CD8-positive, alpha-beta memory T cell (primary cell): Measurements from ENCODE around the gene USP54. TPM values are rescaled to one million over a fixed set of nuclear protein-coding genes. Genes with fewer than 3 reads are reported as not detected.

Source experiments
- CTCF ChIA-PET: fragments of 350-600 bp; sonication (Branson Sonifier 250); formaldehyde crosslinking; loops from one replicate; lab custom pipeline; 2021; ENCODE audit warnings: antibody characterized with exemption; lab: Charles Lee
- POLR2A ChIA-PET: fragments of 350-600 bp; sonication (Branson Sonifier 250); formaldehyde crosslinking; loops from one replicate; lab custom pipeline; 2021; ENCODE audit warnings: antibody characterized with exemption; lab: Charles Lee
- DNase-seq, 5 donors: peaks; one replicate each; pipeline versions ENCODE4 v3.0.0 to v3.0.0-alpha.2; 2020 to 2022; ENCODE audit warnings: mixed read lengths in 1 of 5
- H3K27ac ChIP-seq: one replicate; pipeline ENCODE4 v1.7.0; 2013; ENCODE audit warnings: low read depth, mild to moderate bottlenecking, low read length, moderate library complexity
- H3K27me3 ChIP-seq: 2 replicates; pipeline ENCODE4 v1.7.0; 2013; ENCODE audit warnings: low read length, mild to moderate bottlenecking; ENCODE audit not compliant: insufficient read depth, poor library complexity, severe bottlenecking
- H3K36me3 ChIP-seq: 2 replicates; pipeline ENCODE4 v1.7.0; 2013; ENCODE audit warnings: mild to moderate bottlenecking, low read length, moderate library complexity; ENCODE audit not compliant: insufficient read depth
- H3K4me1 ChIP-seq: 2 replicates; pipeline ENCODE4 v1.7.0; 2013; ENCODE audit warnings: mild to moderate bottlenecking, low read length, moderate library complexity; ENCODE audit not compliant: insufficient read depth
- H3K4me3 ChIP-seq: 2 replicates; pipeline ENCODE4 v1.7.0; 2013; ENCODE audit warnings: mild to moderate bottlenecking, low read length
- H3K9me3 ChIP-seq: 2 replicates; pipeline ENCODE4 v1.7.0; 2013; ENCODE audit warnings: mild to moderate bottlenecking, low read length
- H3K27ac Mint-ChIP-seq, 8 donors: one replicate each; pipeline ENCODE4 v1.8.0; 2020 to 2021; ENCODE audit warnings: mixed read lengths in 8 of 8, mild to moderate bottlenecking in 6 of 8, inconsistent platforms in 3 of 8, moderate library complexity in 3 of 8
- H3K27me3 Mint-ChIP-seq, 2 donors: one replicate each; pipeline ENCODE4 v1.8.0; 2020 to 2021; ENCODE audit warnings: mixed read lengths in 2 of 2, mild to moderate bottlenecking in 1 of 2, moderate library complexity in 1 of 2
- H3K36me3 Mint-ChIP-seq, 3 donors: one replicate each; pipeline ENCODE4 v1.8.0; 2020 to 2021; ENCODE audit warnings: mixed read lengths in 3 of 3, inconsistent platforms in 1 of 3, mild to moderate bottlenecking in 1 of 3
- H3K4me1 Mint-ChIP-seq, 3 donors: one replicate each; pipeline ENCODE4 v1.8.0; 2020 to 2021; ENCODE audit warnings: mixed read lengths in 3 of 3, inconsistent platforms in 1 of 3, mild to moderate bottlenecking in 1 of 3
- H3K4me3 Mint-ChIP-seq, 7 donors: one replicate each; pipeline ENCODE4 v1.8.0; 2020 to 2021; ENCODE audit warnings: mixed read lengths in 7 of 7, mild to moderate bottlenecking in 6 of 7, moderate library complexity in 4 of 7, inconsistent platforms in 2 of 7
- H3K9me3 Mint-ChIP-seq, 5 donors: one replicate each; pipeline ENCODE4 v1.8.0; 2020 to 2022; ENCODE audit warnings: mixed read lengths in 5 of 5, mild to moderate bottlenecking in 3 of 5, moderate library complexity in 2 of 5, inconsistent platforms in 1 of 5
- polyA plus RNA-seq: library from polyadenylated mRNA; unstranded; fragments of 300-500 nt; fragmentation: Illumina TruSeq; gene quantifications from one replicate; pipeline ENCODE4 v1.2.3, GENCODE V29; 2021
- total RNA-seq, 2 experiments: library from RNA; stranded (reverse); gene quantifications; one replicate each; pipeline ENCODE4 v1.2.3, GENCODE V29; 2021

USP54 gene
- total and polyA plus RNA-seq, 3 experiments from 2014 or later, result 1.5 to 11.9 (median 10.5) TPM

DNA sequence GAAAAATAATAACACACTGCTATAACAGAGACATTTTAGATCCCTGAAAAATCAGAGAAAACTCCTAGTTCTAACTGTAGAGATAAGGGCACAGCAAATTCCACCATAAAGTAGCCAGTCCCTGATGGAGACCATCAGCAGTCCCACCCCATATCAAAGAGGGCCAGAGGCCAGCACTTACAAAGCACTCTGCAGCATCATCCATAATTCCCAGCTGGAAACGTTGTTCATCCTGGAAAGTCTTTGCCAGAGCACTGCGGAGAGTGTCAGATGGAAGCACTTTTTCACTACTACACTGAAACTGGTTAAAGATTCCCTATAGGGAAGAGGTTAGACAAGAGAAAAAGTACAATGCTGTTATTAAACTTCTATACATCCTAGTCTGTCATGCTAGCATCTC is 45.8 kb downstream of the USP54 start:
- POLR2A ChIA-PET, result no interaction called here
- no peaks in the 10 kb centered on the region for H3K9me3 Mint-ChIP-seq
- no peak overlapping the region for H3K27ac ChIP-seq
- CTCF ChIA-PET, result no interaction called here
- no peak for DNase-seq
- H3K36me3 ChIP-seq, result no peaks in the 10 kb centered on the region
- H3K27me3 Mint-ChIP-seq, result peaks cover 0 to 1% of the 10 kb centered on the region in 2 donors
- no peaks in the 10 kb centered on the region for H3K9me3 ChIP-seq
- H3K4me3 ChIP-seq, result no peak overlapping the region
- no peaks in the 10 kb centered on the region for H3K4me1 Mint-ChIP-seq
- peaks cover 0 to 6% (median 3%) of the 10 kb centered on the region in 3 donors for H3K36me3 Mint-ChIP-seq
- no peaks in the 10 kb centered on the region for H3K4me1 ChIP-seq
- H3K27ac Mint-ChIP-seq, result no peak overlapping the region
- no peaks in the 10 kb centered on the region for H3K27me3 ChIP-seq
- H3K4me3 Mint-ChIP-seq, result no peak overlapping the region

DNA sequence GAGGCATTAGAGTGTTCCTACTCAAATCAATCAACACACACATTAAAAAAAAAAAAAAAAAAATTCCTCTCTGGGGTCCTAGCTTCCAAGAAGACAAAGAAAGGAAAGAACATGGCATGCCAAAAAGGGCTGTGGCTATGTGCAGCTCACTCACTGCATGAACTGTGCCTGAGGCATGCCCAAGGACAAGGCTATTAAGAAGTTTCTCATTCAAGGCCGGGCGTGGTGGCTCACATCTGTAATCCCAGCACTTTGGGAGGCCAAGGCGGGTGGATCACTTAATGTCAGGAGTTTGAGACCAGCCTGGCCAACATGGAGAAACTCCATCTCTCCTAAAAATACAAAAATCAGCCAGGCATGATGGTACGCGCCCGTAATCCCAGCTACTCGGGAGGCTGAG is 53.4 kb downstream of the USP54 start:
- H3K9me3 ChIP-seq, result no peaks in the 10 kb centered on the region
- no peaks in the 10 kb centered on the region for H3K27me3 ChIP-seq
- H3K27ac Mint-ChIP-seq, result peak overlapping the region in 1 of 8 donors; percentile 11
- no peaks in the 10 kb centered on the region for H3K9me3 Mint-ChIP-seq
- no peak overlapping the region for H3K27ac ChIP-seq
- H3K4me1 ChIP-seq, result peaks cover 11% of the 10 kb centered on the region
- ChIA-PET POLR2A (no interaction called here), CTCF (interaction anchor here (1.7 kb wide), 1 partner anchor 8 kb away, joined by 9 read pairs; no protein-coding TSS in a partner anchor)
- no peak for DNase-seq
- H3K36me3 Mint-ChIP-seq, result peaks cover 9 to 12% (median 11%) of the 10 kb centered on the region in 3 donors
- no peaks in the 10 kb centered on the region for H3K36me3 ChIP-seq
- no peaks in the 10 kb centered on the region for H3K27me3 Mint-ChIP-seq
- no peak overlapping the region for H3K4me3 ChIP-seq
- H3K4me3 Mint-ChIP-seq, result no peak overlapping the region
- H3K4me1 Mint-ChIP-seq, result peaks cover 12 to 16% (median 12%) of the 10 kb centered on the region in 3 donors

DNA sequence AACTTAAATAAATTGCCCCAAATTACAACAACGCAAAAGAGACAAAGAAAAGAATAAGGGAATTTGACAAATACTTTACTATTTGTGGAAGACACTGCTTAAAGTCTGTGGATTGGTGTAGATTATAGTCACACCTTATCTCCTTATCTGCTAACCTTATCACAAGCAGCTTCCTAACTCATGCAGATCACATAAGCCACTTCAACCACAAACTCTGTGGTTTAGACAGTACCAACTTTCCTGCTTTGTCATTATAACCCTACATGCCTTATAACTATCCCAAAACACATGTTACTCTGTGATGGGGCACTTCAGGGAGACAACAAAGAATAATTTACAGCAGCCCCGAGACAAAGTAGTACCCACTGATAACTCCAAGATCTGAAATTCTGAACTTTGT is 53.9 kb downstream of the USP54 start:
- H3K36me3 ChIP-seq, result no peaks in the 10 kb centered on the region
- DNase-seq, result no peak
- ChIA-PET POLR2A (no interaction called here), CTCF (interaction anchor here (2.6 kb wide), 1 partner anchor 107 kb away, joined by 11 read pairs; no protein-coding TSS in a partner anchor)
- H3K9me3 Mint-ChIP-seq, result no peaks in the 10 kb centered on the region
- peak overlapping the region in 1 of 8 donors; percentile 11 for H3K27ac Mint-ChIP-seq
- no peak overlapping the region for H3K27ac ChIP-seq
- H3K36me3 Mint-ChIP-seq, result peaks cover 9 to 13% (median 10%) of the 10 kb centered on the region in 3 donors
- peaks cover 12 to 16% (median 12%) of the 10 kb centered on the region in 3 donors for H3K4me1 Mint-ChIP-seq
- H3K9me3 ChIP-seq, result no peaks in the 10 kb centered on the region
- H3K27me3 ChIP-seq, result no peaks in the 10 kb centered on the region
- H3K4me1 ChIP-seq, result peaks cover 11% of the 10 kb centered on the region
- H3K4me3 Mint-ChIP-seq, result no peak overlapping the region
- H3K27me3 Mint-ChIP-seq, result no peaks in the 10 kb centered on the region
- H3K4me3 ChIP-seq, result no peak overlapping the region

DNA sequence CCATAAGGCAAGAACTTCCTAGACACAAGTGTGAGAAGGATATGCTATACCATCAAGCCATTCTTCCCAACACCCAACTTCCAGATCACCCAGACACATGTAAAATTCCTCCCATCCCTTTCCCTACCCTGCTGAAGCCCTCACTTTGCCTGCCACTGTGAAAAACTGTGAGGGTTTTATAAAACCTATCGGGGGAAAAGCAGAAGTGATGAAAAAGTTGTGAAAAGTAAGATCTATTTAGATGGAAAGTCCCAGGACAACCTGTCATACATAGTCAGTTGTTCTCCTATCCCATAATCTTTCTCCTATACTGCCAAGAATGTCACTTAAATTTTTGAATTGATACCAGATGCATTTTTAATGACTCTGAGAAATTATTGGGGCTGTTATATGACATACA is 56.3 kb downstream of the USP54 start:
- H3K9me3 Mint-ChIP-seq, result no peaks in the 10 kb centered on the region
- no peak overlapping the region for H3K4me3 Mint-ChIP-seq
- H3K4me1 Mint-ChIP-seq, result peaks cover 12 to 16% (median 12%) of the 10 kb centered on the region in 3 donors
- Histone ChIP-seq H3K36me3 (no peaks in the 10 kb centered on the region), H3K4me1 (peaks cover 11% of the 10 kb centered on the region), H3K27me3 (no peaks in the 10 kb centered on the region), H3K4me3 (no peak overlapping the region), H3K9me3 (no peaks in the 10 kb centered on the region), H3K27ac (no peak overlapping the region)
- peaks cover 9 to 11% (median 9%) of the 10 kb centered on the region in 3 donors for H3K36me3 Mint-ChIP-seq
- no peak for DNase-seq
- no peak overlapping the region for H3K27ac Mint-ChIP-seq
- H3K27me3 Mint-ChIP-seq, result no peaks in the 10 kb centered on the region
- CTCF ChIA-PET, result interaction anchor here (2.6 kb wide), 1 partner anchor 109 kb away, joined by 11 read pairs; no protein-coding TSS in a partner anchor
- POLR2A ChIA-PET, result no interaction called here

DNA sequence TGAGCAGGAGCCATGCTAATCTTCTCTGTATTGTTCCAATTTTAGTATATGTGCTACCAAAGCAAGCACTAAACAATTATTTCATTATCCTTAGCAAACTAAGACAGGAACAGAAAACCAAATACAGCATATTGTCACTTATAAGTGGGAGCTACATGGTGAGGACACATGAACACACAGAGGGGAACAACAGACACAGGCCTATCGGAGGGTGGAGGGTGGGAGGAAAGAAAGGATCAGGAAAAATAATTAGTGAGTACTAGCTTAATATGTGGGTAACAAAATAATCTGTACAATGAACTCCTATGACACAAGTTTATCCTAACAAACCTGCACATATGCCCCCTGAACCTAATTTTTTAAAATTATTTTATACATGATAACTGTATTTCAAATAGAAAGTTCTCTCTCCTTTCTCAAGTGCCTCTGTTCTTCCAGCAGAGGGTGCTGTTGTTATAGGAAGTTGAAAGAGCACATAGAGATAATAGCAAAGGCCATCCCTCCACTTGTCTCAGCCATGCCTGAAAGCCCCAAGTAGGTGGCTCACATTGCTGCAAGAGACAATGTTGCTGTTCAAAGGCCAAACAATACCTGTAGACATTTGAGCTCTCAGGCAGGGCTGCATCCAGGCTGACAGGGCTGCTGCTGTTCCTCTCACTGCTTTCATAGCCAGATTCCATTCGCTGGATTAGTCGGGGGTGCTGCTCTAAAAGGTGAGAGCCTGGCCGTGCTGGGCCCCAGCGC is 61.9 kb downstream of the USP54 start:
- H3K9me3 ChIP-seq, result no peaks in the 10 kb centered on the region
- peak; percentile 19 to 65 (median 63) for DNase-seq
- H3K27ac ChIP-seq, result no peak overlapping the region
- ChIA-PET CTCF (interaction anchor here (0.7 to 7.0 kb wide), 17 partner anchors 9 to 351 kb away, joined by 3 to 150 read pairs (median 3); partner anchors contain the start of genes MYOZ1 and USP54), POLR2A (interaction anchor here (0.6 kb wide), 1 partner anchor 349 kb away, joined by 6 read pairs; no protein-coding TSS in a partner anchor)
- H3K4me1 ChIP-seq, result no peaks in the 10 kb centered on the region
- Mint-ChIP-seq H3K27ac (no peak overlapping the region), H3K36me3 (peaks cover 0 to 9% (median 7%) of the 10 kb centered on the region in 3 donors), H3K4me1 (no peaks in the 10 kb centered on the region), H3K27me3 (peaks cover 0 to 2% of the 10 kb centered on the region in 2 donors), H3K9me3 (no peaks in the 10 kb centered on the region), H3K4me3 (no peak overlapping the region)
- H3K4me3 ChIP-seq, result no peak overlapping the region
- no peaks in the 10 kb centered on the region for H3K27me3 ChIP-seq
- no peaks in the 10 kb centered on the region for H3K36me3 ChIP-seq

DNA sequence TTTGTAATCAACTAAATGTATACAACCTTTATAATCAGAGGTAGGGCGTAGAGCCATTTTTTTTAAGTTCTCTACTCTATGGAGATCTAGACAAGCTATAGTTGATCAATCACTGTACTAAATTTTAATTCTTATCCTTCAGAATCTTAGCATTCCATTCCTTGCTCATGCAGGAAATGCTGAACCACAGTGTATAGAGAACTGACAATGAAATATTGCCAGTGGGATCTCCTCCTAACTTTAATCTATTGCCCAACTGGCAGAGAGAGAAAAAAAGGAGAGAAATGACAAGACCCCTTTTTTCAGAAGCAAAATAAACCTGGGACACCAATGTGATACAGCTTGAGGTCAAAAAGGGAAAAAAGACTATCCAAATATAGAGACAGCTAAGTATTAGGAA is 68.9 kb downstream of the USP54 start:
- Mint-ChIP-seq H3K36me3 (peaks cover 4 to 24% (median 10%) of the 10 kb centered on the region in 3 donors), H3K27ac (no peak overlapping the region), H3K4me3 (no peak overlapping the region), H3K9me3 (no peaks in the 10 kb centered on the region), H3K27me3 (no peaks in the 10 kb centered on the region), H3K4me1 (no peaks in the 10 kb centered on the region)
- Histone ChIP-seq H3K27me3 (no peaks in the 10 kb centered on the region), H3K4me3 (no peak overlapping the region), H3K36me3 (no peaks in the 10 kb centered on the region), H3K4me1 (no peaks in the 10 kb centered on the region), H3K27ac (no peak overlapping the region), H3K9me3 (no peaks in the 10 kb centered on the region)
- ChIA-PET CTCF (interaction anchor here (1.8 kb wide), 1 partner anchor 122 kb away, joined by 5 read pairs; no protein-coding TSS in a partner anchor), POLR2A (no interaction called here)
- no peak for DNase-seq

DNA sequence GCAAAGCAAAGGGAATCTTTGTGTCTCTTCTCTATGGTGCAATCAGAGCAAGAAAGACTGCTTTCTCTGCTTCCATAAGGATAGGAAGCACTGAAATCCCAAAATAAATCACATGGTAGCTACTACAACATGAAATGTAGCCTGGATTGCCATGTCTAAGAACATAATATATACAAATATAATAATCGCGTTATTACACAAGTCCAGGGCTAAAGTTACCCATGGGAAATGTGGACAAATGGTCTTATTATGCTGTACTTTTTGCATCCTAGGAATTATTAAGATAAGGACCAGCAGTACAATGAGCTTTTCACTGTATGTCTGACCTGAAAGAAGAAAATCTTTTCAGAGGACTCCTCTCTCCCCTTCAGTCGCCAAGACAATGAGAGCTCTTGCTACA is 71.8 kb downstream of the USP54 start:
- Mint-ChIP-seq H3K4me1 (no peaks in the 10 kb centered on the region), H3K4me3 (no peak overlapping the region), H3K9me3 (no peaks in the 10 kb centered on the region), H3K36me3 (peaks cover 4 to 17% (median 10%) of the 10 kb centered on the region in 3 donors), H3K27ac (no peak overlapping the region), H3K27me3 (no peaks in the 10 kb centered on the region)
- no peak for DNase-seq
- Histone ChIP-seq H3K9me3 (no peaks in the 10 kb centered on the region), H3K36me3 (no peaks in the 10 kb centered on the region), H3K4me1 (no peaks in the 10 kb centered on the region), H3K4me3 (no peak overlapping the region), H3K27me3 (no peaks in the 10 kb centered on the region), H3K27ac (no peak overlapping the region)
- ChIA-PET CTCF (no interaction called here), POLR2A (no interaction called here)

DNA sequence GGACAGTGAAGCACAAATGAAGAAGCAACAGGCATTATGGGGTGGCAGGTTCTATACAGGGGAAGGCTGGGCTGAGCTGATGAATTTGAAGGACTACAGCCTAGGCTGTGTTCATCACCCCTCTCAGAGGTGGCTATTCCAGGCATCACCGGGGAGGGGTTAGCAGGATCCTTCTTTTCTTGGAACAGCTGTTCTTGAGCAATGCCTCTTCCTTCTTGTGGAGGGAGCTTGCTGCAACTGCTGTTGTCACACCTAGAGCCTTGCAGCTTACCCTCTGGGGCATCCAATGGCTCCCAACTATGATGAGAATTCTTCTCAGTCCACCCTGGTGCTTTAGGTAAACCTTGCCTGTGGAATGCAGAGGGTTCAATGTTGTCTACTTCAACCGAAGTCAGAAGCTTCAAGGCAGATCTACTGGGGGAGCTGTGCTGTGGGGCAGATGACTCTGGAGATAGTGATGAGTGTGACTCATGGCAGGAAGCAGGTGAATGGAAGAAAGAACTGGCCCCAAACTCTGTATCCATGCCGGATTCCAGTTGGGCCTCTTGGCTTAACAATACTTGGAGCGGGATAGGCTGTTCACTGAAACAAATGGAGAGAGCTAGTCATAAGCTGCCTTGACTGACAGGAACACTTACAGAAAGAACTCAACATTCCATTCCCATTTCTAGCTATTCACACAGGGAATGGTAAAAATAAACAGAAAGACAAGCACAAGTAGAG is 73.8 kb downstream of the USP54 start:
- no peaks in the 10 kb centered on the region for H3K27me3 Mint-ChIP-seq
- no peaks in the 10 kb centered on the region for H3K36me3 ChIP-seq
- no peaks in the 10 kb centered on the region for H3K4me1 Mint-ChIP-seq
- peaks cover 4 to 11% (median 8%) of the 10 kb centered on the region in 3 donors for H3K36me3 Mint-ChIP-seq
- no peaks in the 10 kb centered on the region for H3K9me3 Mint-ChIP-seq
- DNase-seq, result no peak
- H3K27ac ChIP-seq, result no peak overlapping the region
- ChIA-PET POLR2A (no interaction called here), CTCF (interaction anchor here (1.0 to 1.2 kb wide), 3 partner anchors 12 to 128 kb away, joined by 3 read pairs; no protein-coding TSS in a partner anchor)
- H3K27me3 ChIP-seq, result no peaks in the 10 kb centered on the region
- H3K9me3 ChIP-seq, result no peaks in the 10 kb centered on the region
- no peak overlapping the region for H3K4me3 ChIP-seq
- H3K4me3 Mint-ChIP-seq, result no peak overlapping the region
- H3K27ac Mint-ChIP-seq, result no peak overlapping the region
- no peaks in the 10 kb centered on the region for H3K4me1 ChIP-seq
